Mucosa of stomach (tissue), 1 donor: ENCODE results near the gene PTK6.

Experiments
- H3K27me3 ChIP-seq: one replicate; pipeline ENCODE4 v1.7.0; 2013; ENCODE audit warnings: mild to moderate bottlenecking, low read length; ENCODE audit not compliant: control insufficient read depth, insufficient read depth
- H3K36me3 ChIP-seq: one replicate; pipeline ENCODE4 v1.7.0; 2013; ENCODE audit warnings: low read length; ENCODE audit not compliant: control insufficient read depth, insufficient read depth
- H3K4me1 ChIP-seq: one replicate; pipeline ENCODE4 v1.7.0; 2013; ENCODE audit warnings: mild to moderate bottlenecking, low read length; ENCODE audit not compliant: control insufficient read depth, insufficient read depth
- H3K4me3 ChIP-seq: one replicate; pipeline ENCODE4 v1.7.0; 2013; ENCODE audit warnings: low read length
- H3K9ac ChIP-seq: one replicate; pipeline ENCODE4 v1.7.0; 2013; ENCODE audit warnings: mild to moderate bottlenecking, low read length, moderate library complexity
- H3K9me3 ChIP-seq: one replicate; pipeline ENCODE4 v1.7.0; 2013; ENCODE audit warnings: mild to moderate bottlenecking, low read length, moderate library complexity; ENCODE audit not compliant: control insufficient read depth
- donor health status: Pancreatic carcinoma.

Gene PTK6

GRCh38 chr20:63542696-63543095, 5.5 kb upstream of the PTK6 start:
- Histone ChIP-seq H3K4me1 (peaks cover 29% of the 10 kb centered on the region), H3K27me3 (peaks cover 22% of the 10 kb centered on the region), H3K4me3 (no peak overlapping the region), H3K9ac (no peak overlapping the region), H3K9me3 (no peaks in the 10 kb centered on the region), H3K36me3 (no peaks in the 10 kb centered on the region)

- H3K27me3 ChIP-seq = peaks cover 18% of the 10 kb centered on the region
- peaks cover 33% of the 10 kb centered on the region for H3K4me1 ChIP-seq
- H3K36me3 ChIP-seq = no peaks in the 10 kb centered on the region
- H3K9me3 ChIP-seq = no peaks in the 10 kb centered on the region
- no peak overlapping the region for H3K9ac ChIP-seq
- no peak overlapping the region for H3K4me3 ChIP-seq
Measured at GRCh38 chr20:63542031-63542559, 4.9 kb upstream of the PTK6 start.

GRCh38 chr20:63541371-63541770, 4.2 kb upstream of the PTK6 start:
- Histone ChIP-seq H3K27me3 (peaks cover 11% of the 10 kb centered on the region), H3K9ac (no peak overlapping the region), H3K4me3 (no peak overlapping the region), H3K36me3 (no peaks in the 10 kb centered on the region), H3K4me1 (peaks cover 33% of the 10 kb centered on the region), H3K9me3 (no peaks in the 10 kb centered on the region)

GRCh38 chr20:63540417-63541186, 3.4 kb upstream of the PTK6 start:
- H3K9ac ChIP-seq = no peak overlapping the region
- H3K36me3 ChIP-seq = no peaks in the 10 kb centered on the region
- H3K4me3 ChIP-seq = no peak overlapping the region
- H3K27me3 ChIP-seq = peaks cover 4% of the 10 kb centered on the region
- H3K4me1 ChIP-seq = peaks cover 28% of the 10 kb centered on the region
- no peaks in the 10 kb centered on the region for H3K9me3 ChIP-seq

GRCh38 chr20:63539441-63540370, 2.5 kb upstream of the PTK6 start:
- no peaks in the 10 kb centered on the region for H3K36me3 ChIP-seq
- H3K9me3 ChIP-seq = no peaks in the 10 kb centered on the region
- no peak overlapping the region for H3K9ac ChIP-seq
- peaks cover 27% of the 10 kb centered on the region for H3K4me1 ChIP-seq
- H3K27me3 ChIP-seq = no peaks in the 10 kb centered on the region
- no peak overlapping the region for H3K4me3 ChIP-seq

GRCh38 chr20:63539092-63539430, 1.9 kb upstream of the PTK6 start:
- H3K27me3 ChIP-seq = no peaks in the 10 kb centered on the region
- H3K4me1 ChIP-seq = peaks cover 31% of the 10 kb centered on the region
- no peaks in the 10 kb centered on the region for H3K9me3 ChIP-seq
- H3K4me3 ChIP-seq = no peak overlapping the region
- no peaks in the 10 kb centered on the region for H3K36me3 ChIP-seq
- peak overlapping the region; percentile 15 for H3K9ac ChIP-seq

GRCh38 chr20:63538204-63539091, 1.3 kb upstream of the PTK6 start:
- peaks cover 37% of the 10 kb centered on the region for H3K4me1 ChIP-seq
- no peaks in the 10 kb centered on the region for H3K9me3 ChIP-seq
- no peaks in the 10 kb centered on the region for H3K27me3 ChIP-seq
- H3K4me3 ChIP-seq = no peak overlapping the region
- no peaks in the 10 kb centered on the region for H3K36me3 ChIP-seq
- H3K9ac ChIP-seq = peak overlapping the region; percentile 92

- H3K4me3 ChIP-seq = peak overlapping the region; percentile 87
- no peaks in the 10 kb centered on the region for H3K27me3 ChIP-seq
- peak overlapping the region; percentile 92 for H3K9ac ChIP-seq
- no peaks in the 10 kb centered on the region for H3K36me3 ChIP-seq
- no peaks in the 10 kb centered on the region for H3K9me3 ChIP-seq
- H3K4me1 ChIP-seq = peaks cover 40% of the 10 kb centered on the region
Measured at GRCh38 chr20:63537525-63538203, 488 bp upstream of the PTK6 start.

GRCh38 chr20:63536241-63536977, 767 bp downstream of the PTK6 start:
- Histone ChIP-seq H3K36me3 (no peaks in the 10 kb centered on the region), H3K27me3 (no peaks in the 10 kb centered on the region), H3K9me3 (no peaks in the 10 kb centered on the region), H3K4me3 (peak overlapping the region; percentile 87), H3K4me1 (peaks cover 49% of the 10 kb centered on the region), H3K9ac (peak overlapping the region; percentile 92)

- Histone ChIP-seq H3K27me3 (peaks cover 2% of the 10 kb centered on the region), H3K9me3 (no peaks in the 10 kb centered on the region), H3K4me3 (no peak overlapping the region), H3K36me3 (no peaks in the 10 kb centered on the region), H3K9ac (peak overlapping the region; percentile 18), H3K4me1 (peaks cover 55% of the 10 kb centered on the region)
Measured at GRCh38 chr20:63534831-63535651, 2.1 kb downstream of the PTK6 start.
